GM19035 (cell line): ENCODE data around the gene CARD14.

Experiments used
- ATAC-seq: cut with Tn5 transposase; IDR thresholded peaks from one replicate; pipeline ENCODE4 v1.9.1; 2021; ENCODE audit not compliant: unreplicated experiment

Gene CARD14

DNA sequence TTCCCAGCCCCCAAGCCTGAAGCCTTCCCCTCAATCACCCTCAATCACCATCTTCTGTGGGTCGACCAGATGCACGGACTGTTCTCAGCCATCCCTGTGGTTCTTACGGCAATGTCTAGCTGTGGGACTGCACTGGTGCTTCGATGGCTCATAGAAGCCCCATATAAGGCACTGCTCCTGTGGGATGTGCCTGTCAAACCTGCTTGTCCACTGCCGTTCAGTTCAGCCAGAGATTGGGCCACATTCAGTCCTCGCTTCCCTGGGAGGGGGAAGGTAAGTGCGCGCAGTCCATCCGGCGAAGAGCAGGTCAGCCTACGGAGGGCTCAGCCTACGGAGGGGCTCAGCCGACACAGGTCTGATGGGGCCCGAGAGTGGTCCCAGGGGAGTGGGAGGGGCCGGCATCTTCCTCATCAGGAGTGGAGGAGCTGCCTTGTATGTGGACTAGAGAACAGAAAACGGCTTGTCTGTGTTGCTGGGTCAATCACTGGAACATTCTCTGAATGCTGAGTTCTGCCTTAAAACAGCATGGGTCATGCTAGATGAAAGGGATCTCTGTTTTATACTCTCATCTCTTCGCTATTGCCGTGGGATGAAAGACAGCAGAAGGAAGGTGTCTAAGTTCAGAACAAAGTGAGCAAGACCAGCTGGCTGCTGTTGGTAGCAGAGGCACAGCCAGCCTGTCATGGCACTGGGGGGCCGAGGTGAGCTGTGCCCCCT is at the start of gene CARD14:
CARD14 (plus strand) TSS at position 247 of the 717 bp plus-strand sequence. CDS start 11,409 bp downstream, outside the sequence.
- no peak for ATAC-seq

DNA sequence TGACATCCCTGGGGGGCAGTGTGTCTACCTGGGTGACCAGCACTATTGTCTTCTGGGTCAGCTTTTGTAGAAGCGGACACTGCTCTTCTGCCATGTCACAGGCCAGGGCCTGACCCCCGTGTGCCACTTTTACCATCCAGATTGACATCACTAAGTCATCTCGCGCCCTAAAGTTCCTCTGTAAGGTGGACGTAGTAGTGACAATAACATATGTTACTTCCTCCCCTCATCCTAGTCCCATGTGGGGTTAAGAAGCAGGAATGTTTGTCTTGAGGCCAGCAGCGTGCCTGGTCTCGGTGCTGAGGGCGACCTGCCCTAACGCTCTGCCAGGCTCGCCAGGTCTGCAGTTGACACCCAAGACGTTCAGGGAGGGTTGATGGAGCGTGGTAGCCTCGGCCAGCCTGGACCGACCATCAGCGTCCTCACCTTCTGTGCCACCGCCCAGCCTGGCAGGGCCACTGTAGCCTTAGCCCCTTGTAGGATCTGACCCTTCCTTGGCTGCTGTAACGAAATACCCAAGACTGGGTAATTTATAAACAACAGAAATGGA is 47.7 kb upstream of the CARD14 start:
- no peak for ATAC-seq

DNA sequence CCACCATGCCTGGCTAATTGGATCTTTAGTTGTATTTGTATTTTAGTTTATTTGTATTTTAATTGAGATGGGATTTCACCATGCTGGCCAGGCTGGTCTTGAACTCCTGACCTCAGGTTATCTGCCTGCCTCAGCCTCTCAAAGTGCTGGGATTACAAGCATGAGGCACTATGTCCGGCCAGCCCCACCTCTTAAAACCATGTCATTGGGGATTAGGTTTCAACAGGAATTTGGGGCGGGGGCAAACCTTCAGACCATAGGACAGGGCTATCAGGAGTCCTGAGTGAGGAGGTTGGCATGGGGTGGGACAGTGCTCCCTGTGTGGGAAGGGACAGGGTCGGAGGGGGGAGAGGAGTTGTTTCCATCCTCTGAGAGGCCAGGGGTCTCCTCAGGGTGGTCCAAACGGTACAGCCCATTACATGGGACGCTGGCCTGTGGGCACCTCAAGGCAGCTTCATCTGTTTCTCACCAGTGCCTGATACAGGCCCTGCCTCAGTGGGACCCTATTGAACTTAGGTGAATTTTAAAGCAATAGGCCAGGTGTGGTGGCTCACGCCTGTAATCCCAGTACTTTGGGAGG is 46.8 kb upstream of the CARD14 start:
- ATAC-seq = no peak

DNA sequence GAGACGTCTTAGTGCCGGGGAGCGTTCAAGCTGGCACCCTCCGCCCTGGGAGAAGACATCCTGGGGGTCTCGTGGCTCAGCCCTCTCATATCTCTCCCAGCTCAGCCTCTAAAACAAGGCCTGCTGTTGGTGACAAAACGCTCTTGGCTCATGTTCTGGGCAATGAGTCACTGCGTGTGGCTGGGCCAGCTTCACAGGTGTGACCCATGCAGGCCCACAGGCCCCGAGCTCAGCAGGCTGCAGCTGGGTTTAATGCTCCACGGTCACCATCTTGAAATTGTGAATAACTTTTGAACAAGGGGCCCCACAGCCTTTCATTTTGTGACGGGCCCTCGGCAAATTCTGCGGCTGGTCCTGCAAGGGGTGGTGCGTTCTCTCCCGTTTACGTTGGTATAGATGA is 46.0 kb upstream of the CARD14 start:
- no peak for ATAC-seq

DNA sequence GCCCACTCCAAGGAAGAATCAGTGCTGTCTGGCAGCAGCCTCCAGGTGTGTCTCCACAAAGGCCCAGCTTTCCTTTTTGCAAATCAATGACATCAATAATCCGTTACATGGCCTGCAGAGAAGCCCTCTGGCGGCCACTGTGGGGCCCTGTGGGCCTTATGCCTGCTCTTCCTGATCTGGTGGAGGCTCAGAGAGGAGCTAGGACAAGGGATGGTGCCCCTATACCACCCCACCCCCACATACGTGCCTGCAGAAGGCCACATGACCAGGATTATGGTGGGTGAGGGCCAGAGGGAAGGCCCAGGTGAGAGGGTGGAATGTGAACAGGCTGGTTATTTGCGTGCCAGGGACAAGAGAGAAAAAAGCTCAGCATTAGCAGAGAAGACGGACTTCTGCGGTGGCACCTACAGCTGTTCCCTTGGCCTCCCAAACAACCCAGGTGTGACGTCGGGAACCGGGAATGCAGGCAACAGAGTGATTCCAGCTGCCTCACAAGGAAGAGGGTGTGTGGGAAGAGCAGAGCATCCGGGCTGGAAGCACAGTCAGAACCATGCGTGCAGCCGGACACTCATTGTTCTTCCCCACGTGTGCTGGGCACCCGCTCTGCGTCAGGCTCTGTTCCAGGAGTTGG is 45.4 kb upstream of the CARD14 start:
- no peak for ATAC-seq

DNA sequence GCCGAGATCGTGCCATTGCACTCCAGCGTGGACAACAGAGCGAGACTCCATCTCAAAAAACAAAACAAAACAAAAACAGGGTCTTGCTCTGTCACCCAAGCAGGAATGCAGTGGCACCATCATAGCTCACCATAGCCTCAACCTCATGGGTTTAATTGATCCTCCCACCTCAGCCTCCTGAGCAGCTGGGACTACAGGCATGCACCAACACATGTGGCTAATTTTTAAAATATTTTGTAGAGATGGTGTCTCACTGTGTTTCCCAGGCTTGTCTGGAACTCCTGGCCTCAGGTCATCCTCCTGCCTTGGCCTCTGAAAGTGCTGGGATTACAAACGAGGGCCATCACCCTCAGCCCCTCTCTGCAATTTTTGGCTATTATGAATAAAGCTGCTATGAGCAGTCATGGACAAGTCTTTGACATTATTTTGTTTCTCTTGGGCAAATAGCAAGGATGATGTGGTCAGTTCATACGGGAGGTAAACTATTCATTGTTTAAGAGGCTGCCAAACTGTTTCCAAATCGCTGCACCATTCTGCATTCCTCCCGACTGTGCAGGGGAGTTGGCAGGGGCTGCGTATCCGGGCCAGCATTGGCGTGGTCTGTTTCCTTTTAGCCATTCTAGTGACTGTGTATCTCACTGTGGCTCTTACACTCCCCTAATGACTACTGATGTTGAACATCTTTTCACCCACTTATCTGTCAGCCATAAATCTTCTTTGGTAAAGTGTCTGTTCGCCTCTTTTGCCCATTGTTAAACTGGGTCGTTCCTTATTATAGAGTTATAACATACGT is 44.0 kb upstream of the CARD14 start:
- ATAC-seq = no peak

DNA sequence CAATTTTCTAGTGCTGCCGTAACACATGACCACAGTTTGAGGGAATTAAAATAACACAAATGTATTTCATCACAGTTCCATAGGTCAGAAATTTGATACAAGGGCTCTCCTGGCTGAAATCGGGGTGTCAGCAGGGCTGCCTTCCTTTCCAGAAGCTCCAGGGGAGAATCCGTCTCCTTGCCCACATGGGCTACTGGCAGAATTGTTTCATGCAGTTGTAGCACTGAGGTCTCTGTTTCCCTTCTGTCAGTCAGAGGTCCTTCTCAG is 43.4 kb upstream of the CARD14 start:
- ATAC-seq = no peak

DNA sequence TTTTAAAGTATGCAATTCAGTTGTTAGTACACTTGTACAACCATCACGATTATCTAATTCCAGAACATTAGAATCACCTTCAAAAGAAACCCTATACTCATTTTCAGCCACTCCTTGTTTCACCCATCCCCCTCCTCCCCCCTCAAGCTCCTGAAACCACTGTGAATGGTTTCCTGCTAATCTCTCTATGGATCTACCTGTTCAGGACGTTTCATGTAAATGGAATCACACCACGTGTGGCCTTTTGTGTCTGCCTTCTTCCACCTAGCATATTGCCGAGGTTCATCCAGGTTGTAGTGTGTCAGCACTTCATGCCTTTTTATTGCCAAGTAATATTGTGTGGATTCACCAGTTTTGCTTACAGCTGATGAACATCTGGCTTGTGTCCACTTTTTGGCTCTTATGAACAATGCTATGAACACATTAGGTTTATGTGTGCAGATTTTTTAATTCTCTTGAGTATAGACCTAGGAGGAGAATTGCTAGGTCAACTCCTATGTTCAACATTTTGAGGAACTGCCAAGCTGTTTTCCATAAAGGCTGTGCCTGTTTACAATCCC is 40.7 kb upstream of the CARD14 start:
- no peak for ATAC-seq

DNA sequence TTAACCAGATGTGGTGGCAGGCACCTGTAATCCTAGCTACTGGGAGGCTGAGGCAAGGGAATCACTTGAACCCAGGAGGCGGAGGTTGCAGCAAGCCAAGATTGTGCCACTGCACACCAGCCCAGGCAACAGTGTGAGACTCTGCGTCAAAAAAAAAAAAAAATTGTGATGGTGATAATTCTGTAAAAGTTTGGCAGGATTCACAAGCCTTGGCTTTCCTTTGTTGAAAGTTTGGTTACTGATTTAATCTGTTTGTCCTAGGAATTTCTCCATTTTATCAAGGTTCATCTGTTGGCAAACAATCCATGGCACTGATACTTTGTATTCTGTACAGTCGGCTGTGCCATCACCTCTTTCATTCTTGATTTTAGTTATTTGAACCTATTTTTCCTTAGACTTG is 38.8 kb upstream of the CARD14 start:
- no peak for ATAC-seq

DNA sequence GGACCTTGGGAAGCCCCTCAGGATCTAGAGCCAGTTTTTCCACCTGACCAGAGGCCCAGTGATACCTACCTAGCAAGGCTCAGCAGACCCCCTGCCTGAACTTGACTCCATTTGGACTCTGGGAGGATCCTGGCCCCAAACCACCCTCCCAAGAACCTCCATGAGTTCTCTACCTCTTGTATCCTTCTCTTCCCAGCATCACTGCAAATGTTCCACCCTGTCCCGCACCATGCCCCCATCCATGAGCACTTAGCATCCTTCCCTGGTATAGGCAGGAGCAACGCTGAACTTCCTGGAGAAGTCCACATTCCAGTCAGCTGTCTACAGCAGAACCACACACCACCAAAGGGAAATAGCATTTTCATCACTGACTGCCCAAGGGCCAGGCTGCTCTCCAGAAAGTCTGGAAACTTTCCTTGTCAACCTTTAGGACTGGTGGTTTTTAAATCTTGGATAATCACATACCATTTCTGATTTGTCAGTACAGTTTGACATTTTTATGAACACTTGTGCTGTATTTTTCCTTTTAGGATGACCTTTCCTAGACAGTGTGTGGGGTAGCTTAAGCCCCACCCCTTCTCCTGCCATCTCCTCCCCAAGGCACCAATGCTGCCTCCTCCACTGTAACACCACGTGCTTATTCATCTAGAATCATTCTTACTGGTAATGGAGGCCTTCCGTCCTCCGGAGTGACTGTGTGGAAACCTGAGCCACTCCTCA is 36.8 kb upstream of the CARD14 start:
- no peak for ATAC-seq

DNA sequence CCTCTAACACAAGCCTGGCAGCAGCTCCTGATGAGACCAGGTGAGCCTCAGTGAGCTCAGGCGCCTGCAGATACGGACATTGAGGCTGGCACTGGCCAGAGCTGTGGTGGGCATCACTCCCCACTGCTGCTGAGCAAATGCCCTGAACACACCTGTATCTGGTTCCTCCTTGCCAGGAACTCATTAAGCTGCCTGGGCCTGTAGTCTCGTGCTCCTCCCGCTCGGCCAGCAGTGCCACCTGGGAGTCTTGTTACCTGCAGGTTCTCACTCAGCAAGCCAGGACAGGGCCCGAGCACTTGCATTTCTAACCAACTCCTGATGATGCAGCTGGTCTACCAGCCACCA is 36.2 kb upstream of the CARD14 start:
- ATAC-seq = no peak

DNA sequence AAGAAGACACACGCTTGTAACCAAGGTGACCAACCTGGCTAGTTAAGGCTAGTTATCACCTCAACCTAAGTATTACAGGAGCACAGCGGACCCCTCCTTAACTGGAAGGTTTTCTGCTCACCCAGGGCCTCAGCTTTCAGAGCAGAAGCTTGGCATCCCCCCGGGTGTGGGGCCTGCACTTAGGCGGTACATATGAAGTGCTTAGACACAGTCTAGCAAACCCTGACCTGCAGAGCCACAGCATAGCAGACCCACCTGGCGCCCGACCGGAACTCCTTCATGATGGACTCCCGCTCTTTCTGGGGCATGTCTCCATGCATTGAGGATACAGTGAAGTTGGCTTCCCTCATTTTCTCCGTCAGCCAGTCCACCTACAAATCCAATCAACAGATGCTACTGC is 32.7 kb upstream of the CARD14 start:
- ATAC-seq = no peak

DNA sequence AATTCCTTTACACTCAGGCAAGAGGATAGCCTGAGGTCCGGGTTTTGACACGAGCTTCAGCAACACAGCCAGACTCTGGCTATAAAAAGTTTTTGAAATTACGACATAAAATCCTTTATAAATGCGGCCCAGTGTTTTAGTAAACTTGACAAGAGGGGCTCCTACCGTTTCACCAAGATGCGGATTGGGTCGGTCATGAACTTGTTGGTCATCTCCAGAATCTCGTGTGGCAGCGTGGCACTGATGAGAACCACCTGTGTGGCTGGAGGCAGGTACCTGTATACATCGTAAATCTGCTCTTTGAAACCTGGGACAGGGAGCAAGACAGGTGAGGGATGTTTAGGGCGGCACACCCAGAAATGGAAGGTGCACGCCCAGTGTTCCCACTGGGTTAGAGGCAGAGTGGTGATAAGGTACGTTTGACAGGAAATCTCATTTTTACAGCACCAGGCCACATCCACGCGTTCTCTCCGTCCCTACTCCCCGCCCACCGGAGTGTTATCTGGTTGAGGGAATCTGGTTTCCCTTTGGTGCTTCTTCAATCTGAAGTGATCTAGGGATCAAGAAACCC is 30.9 kb upstream of the CARD14 start:
- ATAC-seq = no peak

DNA sequence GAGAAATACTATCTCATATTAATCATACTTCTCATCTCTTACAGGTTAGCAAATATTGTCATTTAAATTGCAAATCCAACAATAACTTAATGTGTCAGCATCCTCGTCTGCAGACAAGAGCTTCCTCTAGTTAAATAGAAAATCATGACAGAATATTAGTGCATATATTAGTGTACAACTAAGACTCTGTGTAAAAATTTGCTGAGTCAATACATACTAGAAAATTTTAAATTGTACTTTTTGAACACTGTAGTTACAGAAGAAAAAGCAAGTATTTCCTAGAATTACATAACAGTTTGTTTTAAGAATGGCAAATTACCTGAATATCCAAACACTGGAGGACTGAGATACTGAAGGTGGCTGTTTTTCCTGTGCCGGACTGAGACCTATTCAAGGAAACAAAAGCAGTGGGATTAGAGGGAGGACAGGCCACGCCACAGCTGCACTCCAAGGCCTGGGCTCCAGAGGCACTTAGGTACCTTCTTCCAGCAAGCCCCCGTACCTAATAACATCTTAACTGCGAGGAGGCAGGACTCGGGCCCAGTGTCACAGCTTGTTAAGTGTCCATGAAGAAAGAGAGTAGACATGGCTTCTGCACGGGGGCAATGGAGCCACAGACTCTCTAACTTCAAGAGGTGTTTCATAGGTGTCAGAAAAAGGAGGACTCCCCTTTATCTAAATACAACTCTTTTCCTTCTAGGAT is 28.2 kb upstream of the CARD14 start:
- ATAC-seq = no peak

DNA sequence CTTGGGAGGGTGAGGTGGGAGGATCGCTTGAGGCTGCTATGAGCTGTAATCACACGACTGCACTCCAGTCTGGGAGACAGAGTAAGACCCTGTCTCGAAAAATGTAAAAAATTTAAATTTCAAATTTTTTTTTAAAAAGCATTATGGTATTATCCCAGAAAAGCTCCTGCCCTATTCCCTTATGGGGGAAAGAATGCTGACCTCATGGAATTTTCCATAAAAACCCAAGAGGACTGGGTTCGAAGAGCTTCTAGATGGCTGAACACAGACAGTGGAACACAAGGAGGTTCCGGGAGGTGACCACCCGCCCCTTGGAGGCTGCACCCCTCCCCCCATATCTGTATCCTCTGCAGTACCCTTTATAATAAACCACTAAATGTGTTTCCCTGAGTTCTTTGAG is 26.9 kb upstream of the CARD14 start:
- no peak for ATAC-seq

DNA sequence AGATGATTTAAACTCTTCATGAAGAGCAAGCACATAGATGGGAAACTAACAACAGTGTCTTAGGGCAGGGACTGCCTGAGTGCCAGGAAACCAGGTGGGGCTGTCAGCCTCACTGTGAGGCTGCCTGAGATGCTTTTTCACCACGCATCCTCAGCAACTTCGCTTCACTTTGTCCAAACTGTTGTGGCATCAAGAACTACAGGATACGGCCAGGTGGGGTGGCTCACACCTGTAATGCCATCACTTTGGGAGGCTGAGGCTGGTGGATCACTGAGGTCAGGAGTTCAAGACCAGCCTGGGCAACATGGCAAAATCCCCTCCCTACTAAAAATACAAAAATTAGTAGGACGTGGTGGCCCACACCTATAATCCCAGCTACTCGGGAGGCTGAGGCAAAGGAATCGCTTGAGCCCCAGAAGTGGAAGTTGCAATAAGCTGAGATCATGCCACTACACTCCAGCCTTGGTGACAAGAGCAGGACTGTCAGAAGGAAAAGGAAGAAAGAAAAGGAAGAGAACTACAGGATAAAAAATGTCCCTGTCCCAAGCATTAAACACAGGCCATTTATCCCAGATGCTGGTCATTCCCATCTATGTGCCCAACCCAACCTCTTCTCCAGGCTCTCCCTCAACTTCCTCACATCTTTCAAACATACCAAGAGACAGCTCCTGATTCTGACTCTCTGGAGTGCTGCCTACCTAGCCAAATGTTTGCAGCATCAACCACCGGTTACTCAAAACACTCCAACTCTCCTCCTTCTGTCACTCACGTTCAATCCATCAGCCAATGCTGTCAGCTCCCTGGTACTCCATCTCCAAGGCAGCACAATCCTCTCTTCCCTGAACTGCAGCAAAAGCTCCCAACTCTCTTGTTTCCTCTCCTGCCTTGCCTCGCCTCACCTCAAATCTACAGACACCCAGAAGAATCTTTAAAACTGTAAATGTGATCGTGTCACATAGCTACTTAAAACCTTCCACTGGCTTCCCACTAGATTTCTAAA is 24.5 kb upstream of the CARD14 start:
- ATAC-seq = no peak

DNA sequence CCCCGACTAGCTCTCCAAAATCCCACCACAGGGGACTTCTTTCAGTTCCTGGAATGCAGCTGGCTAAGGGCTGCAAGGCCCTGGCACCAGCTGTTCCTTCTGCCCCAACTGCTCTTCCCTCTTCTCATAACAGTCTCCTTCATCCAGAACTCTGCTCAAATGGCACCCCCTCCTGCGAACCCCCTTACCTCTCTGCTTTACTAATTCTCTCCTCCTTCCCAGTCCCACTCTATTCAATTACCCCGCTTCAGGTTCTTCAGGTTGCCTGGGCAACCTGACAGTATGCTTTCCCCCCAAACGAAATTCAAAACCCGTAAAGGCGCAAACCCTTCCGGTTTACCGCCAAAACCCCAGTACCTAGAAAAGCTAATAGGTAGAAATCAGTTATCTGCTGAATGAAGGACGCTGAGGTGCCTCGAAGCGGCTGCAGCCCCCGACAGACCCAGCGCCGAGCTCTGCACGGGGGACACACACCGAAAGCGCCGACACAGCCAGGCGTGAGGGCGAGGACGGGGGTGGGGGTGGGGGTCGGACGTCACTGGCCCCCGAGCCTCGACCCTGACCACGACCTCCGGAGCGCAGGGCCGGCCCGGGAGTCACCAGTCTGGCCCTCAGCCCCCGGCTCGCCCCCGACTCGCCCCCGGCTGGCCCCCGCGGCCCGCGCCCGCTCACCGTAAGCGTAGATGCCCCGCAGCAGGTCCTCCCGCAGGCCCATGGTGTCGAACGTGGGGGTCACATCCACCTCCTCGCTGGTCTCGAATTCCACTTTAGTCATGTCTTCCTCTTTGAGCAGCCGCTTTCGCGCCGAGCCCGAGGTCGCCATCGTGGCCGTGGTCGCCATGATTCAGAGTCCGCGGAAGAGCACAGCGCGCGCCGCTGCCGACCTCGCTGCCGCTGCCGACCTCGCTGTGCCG is 23.5 kb upstream of the CARD14 start:
- ATAC-seq = peak; percentile 20
